ENCODE data around the gene SEL1L.

SEL1L gene

GRCh38 chr14:81453166-81453766 is 80.4 kb downstream of the SEL1L start:
- TF ChIP-seq CTCF (conservative IDR thresholded peaks at IDR 0.05; ENCODE audit: low read depth, low read length): peak; percentile 89
- H3K4me3 ChIP-seq (ENCODE audit: low read length): no peak overlapping the region
- no peak for DNase-seq (ENCODE audit: low read depth)

GRCh38 chr14:81452341-81453133 is 81.1 kb downstream of the SEL1L start:
- DNase-seq (ENCODE audit: low read depth): no peak
- TF ChIP-seq CTCF (conservative IDR thresholded peaks at IDR 0.05; ENCODE audit: low read depth, low read length): no peak
- H3K4me3 ChIP-seq (ENCODE audit: low read length): no peak overlapping the region

GRCh38 chr14:81450976-81451375 is 82.7 kb downstream of the SEL1L start:
- H3K4me3 ChIP-seq (ENCODE audit: low read length): no peak overlapping the region
- no peak for TF ChIP-seq CTCF (conservative IDR thresholded peaks at IDR 0.05; ENCODE audit: low read depth, low read length)
- no peak for DNase-seq (ENCODE audit: low read depth)

GRCh38 chr14:81450100-81450531 is 83.5 kb downstream of the SEL1L start:
- TF ChIP-seq CTCF (conservative IDR thresholded peaks at IDR 0.05; ENCODE audit: low read depth, low read length): no peak
- H3K4me3 ChIP-seq (ENCODE audit: low read length): no peak overlapping the region
- no peak for DNase-seq (ENCODE audit: low read depth)

GRCh38 chr14:81449576-81449975 is 84.1 kb downstream of the SEL1L start:
- DNase-seq (ENCODE audit: low read depth): no peak
- TF ChIP-seq CTCF (conservative IDR thresholded peaks at IDR 0.05; ENCODE audit: low read depth, low read length): no peak
- no peak overlapping the region for H3K4me3 ChIP-seq (ENCODE audit: low read length)

- H3K4me3 ChIP-seq (ENCODE audit: low read length): peak overlapping the region; percentile 10
- DNase-seq (ENCODE audit: low read depth): peak; percentile 66
- TF ChIP-seq CTCF (conservative IDR thresholded peaks at IDR 0.05; ENCODE audit: low read depth, low read length): no peak
These were observed 84.5 kb downstream of the SEL1L start for GRCh38 chr14:81449114-81449513.
